Breast epithelium (tissue), 4 donors: ENCODE results near the gene MPPE1. TPM values are rescaled to one million over a fixed set of nuclear protein-coding genes. Genes with fewer than 3 reads are reported as not detected.

Source experiments
- DNase-seq, 2 donors: peaks; one replicate each; pipeline ENCODE4 v3.0.0-alpha.2; 2019; ENCODE audit warnings: low spot score in 2 of 2
- H3K27ac ChIP-seq, 2 donors: fragments of 200-600 bp; sonication (generic) in 1 of 2; one replicate each; pipeline ENCODE4 v1.5.1; 2016 to 2019; ENCODE audit warnings: mild to moderate bottlenecking in 1 of 2
- H3K27me3 ChIP-seq, 2 donors: fragments of 200-600 bp; sonication (generic) in 1 of 2; one replicate each; pipeline versions ENCODE4 v1.5.1 to v1.6.0; 2017 to 2019; ENCODE audit warnings: control low read depth in 1 of 2, mild to moderate bottlenecking in 1 of 2
- H3K36me3 ChIP-seq: fragments of 200-600 bp; one replicate; pipeline ENCODE4 v1.5.1; 2019
- H3K4me1 ChIP-seq, 2 donors: fragments of 200-600 bp; sonication (generic); one replicate each; pipeline ENCODE4 v1.5.1; 2016 to 2019; ENCODE audit warnings: control low read depth in 1 of 2
- H3K4me3 ChIP-seq, 3 donors: fragments of 200-600 bp; sonication (generic); 1 replicate in 2 of 3; 2 replicates in 1 of 3; pipeline ENCODE4 v1.5.1; 2016 to 2019; ENCODE audit warnings: mild to moderate bottlenecking in 3 of 3, moderate library complexity in 2 of 3
- H3K9me3 ChIP-seq, 2 donors: fragments of 200-600 bp; sonication (generic) in 1 of 2; one replicate each; pipeline ENCODE4 v1.5.1; 2016 to 2019; ENCODE audit warnings: control low read depth in 1 of 2
- POLR2A ChIP-seq: fragments of 450-650 bp; IDR thresholded peaks from one replicate; pipeline ENCODE4 v1.6.1; 2016; ENCODE audit warnings: antibody characterized with exemption, mild to moderate bottlenecking, moderate library complexity
- POLR2AphosphoS5 ChIP-seq, 3 donors: sonication (generic); formaldehyde crosslinking; IDR thresholded peaks; one replicate each; pipeline ENCODE4 v1.6.1; 2017; ENCODE audit warnings: antibody characterized with exemption in 3 of 3
- intact Hi-C: fragments of 100-400 bp; cut with DNase I; formaldehyde crosslinking; loops from one replicate; pipeline ENCODE4 v1.15.1; 2023; ENCODE audit warnings: low total_unique reads
- total RNA-seq, 3 donors: library from RNA; depleted of rRNA; stranded (reverse); fragments of >200 nt; gene quantifications; one replicate each; pipeline ENCODE4 v1.1.0, GENCODE V29; 2016
- TF ChIP-seq, protein P1 (sequence below), 3 donors: fragments of 450-650 bp; IDR thresholded peaks; one replicate each; pipeline ENCODE4 v1.5.1; 2016 to 2017; ENCODE audit warnings: antibody characterized with exemption in 3 of 3, mild to moderate bottlenecking in 3 of 3, moderate library complexity in 3 of 3

MPPE1 gene
- total RNA-seq, 3 donors from 2014 or later, result 15.4 to 46.0 (median 31.5) TPM

DNA sequence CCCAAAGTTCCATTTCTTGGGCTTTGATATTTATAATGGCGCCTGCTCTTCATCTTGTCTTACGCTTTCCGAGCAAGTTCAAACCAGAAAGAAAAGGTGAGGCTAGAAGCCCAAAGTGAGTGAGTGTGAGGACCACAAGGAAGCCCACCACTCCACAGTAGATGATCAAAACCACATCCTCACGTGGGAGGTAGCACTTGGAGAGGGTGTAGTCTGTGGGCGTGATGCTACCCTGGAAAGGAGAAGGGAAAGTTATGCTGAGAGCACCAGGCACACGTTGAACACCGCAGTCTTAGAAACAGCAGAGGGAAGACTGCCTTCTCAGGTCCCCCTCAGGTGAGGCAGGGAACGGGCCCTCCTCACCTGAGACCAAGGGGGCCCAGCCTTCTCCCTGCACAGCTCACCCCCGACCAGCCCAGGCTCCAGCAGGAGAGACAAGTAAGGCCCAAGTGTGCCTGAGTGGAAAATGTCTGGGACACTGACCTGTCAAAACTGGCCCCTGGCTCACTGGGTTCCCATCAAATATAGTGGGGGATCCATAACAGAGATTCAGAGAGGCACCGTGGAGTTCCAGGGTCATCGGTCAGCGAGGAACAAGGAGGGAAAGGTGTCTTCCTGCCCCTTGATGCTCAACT lies 23.6 kb downstream of the MPPE1 start:
- TF ChIP-seq POLR2AphosphoS5 (IDR thresholded peaks at IDR 0.05) (no peak), POLR2A (no peak)
- TF ChIP-seq, protein P1, sequence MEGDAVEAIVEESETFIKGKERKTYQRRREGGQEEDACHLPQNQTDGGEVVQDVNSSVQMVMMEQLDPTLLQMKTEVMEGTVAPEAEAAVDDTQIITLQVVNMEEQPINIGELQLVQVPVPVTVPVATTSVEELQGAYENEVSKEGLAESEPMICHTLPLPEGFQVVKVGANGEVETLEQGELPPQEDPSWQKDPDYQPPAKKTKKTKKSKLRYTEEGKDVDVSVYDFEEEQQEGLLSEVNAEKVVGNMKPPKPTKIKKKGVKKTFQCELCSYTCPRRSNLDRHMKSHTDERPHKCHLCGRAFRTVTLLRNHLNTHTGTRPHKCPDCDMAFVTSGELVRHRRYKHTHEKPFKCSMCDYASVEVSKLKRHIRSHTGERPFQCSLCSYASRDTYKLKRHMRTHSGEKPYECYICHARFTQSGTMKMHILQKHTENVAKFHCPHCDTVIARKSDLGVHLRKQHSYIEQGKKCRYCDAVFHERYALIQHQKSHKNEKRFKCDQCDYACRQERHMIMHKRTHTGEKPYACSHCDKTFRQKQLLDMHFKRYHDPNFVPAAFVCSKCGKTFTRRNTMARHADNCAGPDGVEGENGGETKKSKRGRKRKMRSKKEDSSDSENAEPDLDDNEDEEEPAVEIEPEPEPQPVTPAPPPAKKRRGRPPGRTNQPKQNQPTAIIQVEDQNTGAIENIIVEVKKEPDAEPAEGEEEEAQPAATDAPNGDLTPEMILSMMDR (IDR thresholded peaks at IDR 0.05), result no peak
- H3K4me3 ChIP-seq, result no peak overlapping the region
- H3K27ac ChIP-seq, result no peak overlapping the region
- no peaks in the 10 kb centered on the region for H3K36me3 ChIP-seq
- intact Hi-C loops, result no loop called here
- no peaks in the 10 kb centered on the region for H3K4me1 ChIP-seq
- H3K27me3 ChIP-seq, result no peaks in the 10 kb centered on the region
- H3K9me3 ChIP-seq, result no peaks in the 10 kb centered on the region
- DNase-seq, result no peak

DNA sequence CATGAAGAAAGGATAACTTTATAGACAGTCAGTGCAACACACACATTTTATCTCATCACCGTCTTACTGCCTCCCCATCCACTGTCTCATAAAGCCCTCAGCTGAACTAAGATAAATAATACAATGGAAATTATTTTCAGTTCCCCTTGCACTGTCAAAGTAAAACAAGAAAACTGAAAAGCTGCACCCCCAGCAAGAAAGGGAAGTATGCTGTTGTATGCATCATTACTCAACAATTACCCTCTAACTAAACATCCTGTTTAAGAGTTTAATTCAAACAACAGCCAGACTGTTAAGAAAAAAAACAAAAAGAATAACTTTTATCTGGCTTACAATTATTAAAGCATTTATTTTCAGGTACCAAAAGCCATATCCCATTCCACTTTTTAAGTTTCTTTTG lies 25.0 kb downstream of the MPPE1 start:
- intact Hi-C loops, result no loop called here
- TF ChIP-seq POLR2AphosphoS5 (IDR thresholded peaks at IDR 0.05) (no peak), POLR2A (no peak)
- TF ChIP-seq, protein P1 (IDR thresholded peaks at IDR 0.05), result no peak
- no peaks in the 10 kb centered on the region for H3K4me1 ChIP-seq
- DNase-seq, result no peak
- H3K36me3 ChIP-seq, result no peaks in the 10 kb centered on the region
- no peak overlapping the region for H3K4me3 ChIP-seq
- no peaks in the 10 kb centered on the region for H3K9me3 ChIP-seq
- no peaks in the 10 kb centered on the region for H3K27me3 ChIP-seq
- no peak overlapping the region for H3K27ac ChIP-seq

DNA sequence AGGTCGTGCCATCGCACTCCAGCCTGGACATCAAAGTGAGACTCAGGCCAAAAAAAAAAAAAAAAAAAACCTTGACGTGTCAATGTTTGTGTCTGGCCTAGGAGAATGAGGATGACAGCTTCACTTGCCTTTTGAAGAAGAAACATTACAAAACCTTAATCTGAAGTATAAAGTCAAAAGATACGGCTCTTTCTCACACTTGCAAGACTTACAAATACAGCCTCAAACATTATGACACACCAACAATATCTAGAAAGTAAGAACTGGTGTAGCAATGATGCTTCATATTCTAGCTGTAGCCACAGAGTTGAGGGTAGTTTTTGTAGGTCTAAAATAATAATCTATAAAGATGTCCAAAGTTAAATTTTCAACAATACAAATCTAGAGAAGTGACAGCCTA lies 25.5 kb downstream of the MPPE1 start:
- H3K9me3 ChIP-seq, result no peaks in the 10 kb centered on the region
- TF ChIP-seq, protein P1 (IDR thresholded peaks at IDR 0.05), result no peak
- no peak for TF ChIP-seq POLR2AphosphoS5 (IDR thresholded peaks at IDR 0.05)
- TF ChIP-seq POLR2A, result no peak
- no peak for DNase-seq
- H3K27ac ChIP-seq, result no peak overlapping the region
- no peaks in the 10 kb centered on the region for H3K36me3 ChIP-seq
- intact Hi-C loops, result no loop called here
- H3K27me3 ChIP-seq, result no peaks in the 10 kb centered on the region
- H3K4me3 ChIP-seq, result no peak overlapping the region
- no peaks in the 10 kb centered on the region for H3K4me1 ChIP-seq

DNA sequence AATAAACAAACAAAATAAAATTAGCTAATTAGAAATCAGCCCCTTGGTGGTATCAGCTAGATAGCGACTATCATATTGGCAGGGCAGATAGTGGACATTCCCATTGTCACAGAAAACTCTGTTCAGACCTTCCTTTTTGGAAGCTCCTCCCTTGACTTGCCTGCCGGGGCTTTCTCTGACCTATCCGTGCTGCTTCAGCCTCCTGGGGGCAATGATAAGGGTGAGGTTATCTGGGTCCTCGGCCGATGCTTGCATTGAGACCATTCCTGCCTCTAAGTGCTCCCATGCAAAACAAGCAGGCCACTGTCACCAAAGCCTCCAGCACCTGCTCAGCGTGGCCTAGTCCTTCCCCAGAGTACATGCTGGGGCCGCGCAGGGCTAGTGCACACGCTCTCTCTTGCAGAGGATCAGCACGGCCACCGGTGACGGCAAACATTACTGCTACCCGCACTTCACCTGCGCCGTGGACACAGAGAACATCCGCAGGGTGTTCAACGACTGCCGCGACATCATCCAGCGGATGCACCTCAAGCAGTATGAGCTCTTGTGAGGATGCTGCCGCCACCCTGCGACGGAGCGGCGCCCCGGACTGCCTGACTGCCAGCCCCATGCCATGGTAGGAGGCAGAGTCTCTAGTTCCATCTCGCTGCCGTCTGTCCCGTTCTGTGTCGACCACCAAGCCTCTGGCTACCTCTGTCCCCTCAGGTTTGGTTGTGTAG lies 27.4 kb downstream of the MPPE1 start:
- Histone ChIP-seq H3K27ac (no peak overlapping the region), H3K27me3 (no peaks in the 10 kb centered on the region), H3K36me3 (no peaks in the 10 kb centered on the region), H3K4me3 (no peak overlapping the region), H3K4me1 (no peaks in the 10 kb centered on the region), H3K9me3 (no peaks in the 10 kb centered on the region)
- DNase-seq, result no peak
- no peak for TF ChIP-seq POLR2A
- no peak for TF ChIP-seq POLR2AphosphoS5 (IDR thresholded peaks at IDR 0.05)
- TF ChIP-seq, protein P1 (IDR thresholded peaks at IDR 0.05), result no peak
- intact Hi-C loops, result no loop called here

DNA sequence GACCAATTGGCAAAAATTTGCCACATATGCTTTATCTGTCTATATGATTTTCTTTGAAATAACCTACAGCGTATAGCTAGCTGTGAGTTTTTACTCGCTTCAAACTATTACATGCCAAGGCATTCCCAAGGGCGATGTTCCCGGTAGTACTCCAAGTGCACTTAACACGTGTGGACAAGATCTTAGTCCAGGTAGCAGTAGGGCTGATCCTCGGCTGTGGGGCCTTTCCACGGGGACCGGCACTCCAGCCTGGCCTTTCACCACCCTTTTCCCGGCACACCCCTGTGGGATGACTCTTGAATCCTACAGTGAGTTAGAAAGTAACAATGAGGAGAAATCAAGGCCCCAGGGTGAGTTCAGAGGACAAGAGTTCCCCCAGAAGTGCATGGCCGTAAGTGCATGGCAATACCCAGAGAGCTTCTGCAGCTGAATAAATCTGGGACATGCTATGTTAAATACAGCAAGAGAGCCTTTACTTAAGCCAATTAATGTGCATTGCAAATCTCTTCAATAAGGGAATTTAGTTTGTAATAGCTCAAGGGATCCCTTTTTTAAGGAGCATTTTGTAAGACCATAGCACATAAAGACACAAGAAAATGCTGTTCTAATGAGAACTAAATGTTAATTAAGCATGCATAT lies 30.5 kb downstream of the MPPE1 start:
- H3K4me3 ChIP-seq, result no peak overlapping the region
- intact Hi-C loops, result no loop called here
- H3K9me3 ChIP-seq, result no peaks in the 10 kb centered on the region
- no peaks in the 10 kb centered on the region for H3K27me3 ChIP-seq
- no peak for DNase-seq
- no peak overlapping the region for H3K27ac ChIP-seq
- TF ChIP-seq, protein P1 (IDR thresholded peaks at IDR 0.05), result no peak
- TF ChIP-seq POLR2A, result no peak
- no peaks in the 10 kb centered on the region for H3K36me3 ChIP-seq
- H3K4me1 ChIP-seq, result no peaks in the 10 kb centered on the region
